Kidney glomerular epithelial cell (primary cell): ENCODE measurements around the gene COBLL1.
"Not testable (repeated sequence)": the region's sequence is repeated elsewhere in the genome, so short reads cannot be mapped to it uniquely, and the experiment has no call there.

ENCODE experiments used
- DNase-seq: peaks from one replicate; lab custom pipeline; 2025; lab: John Stamatoyannopoulos, UW

Gene COBLL1

DNA sequence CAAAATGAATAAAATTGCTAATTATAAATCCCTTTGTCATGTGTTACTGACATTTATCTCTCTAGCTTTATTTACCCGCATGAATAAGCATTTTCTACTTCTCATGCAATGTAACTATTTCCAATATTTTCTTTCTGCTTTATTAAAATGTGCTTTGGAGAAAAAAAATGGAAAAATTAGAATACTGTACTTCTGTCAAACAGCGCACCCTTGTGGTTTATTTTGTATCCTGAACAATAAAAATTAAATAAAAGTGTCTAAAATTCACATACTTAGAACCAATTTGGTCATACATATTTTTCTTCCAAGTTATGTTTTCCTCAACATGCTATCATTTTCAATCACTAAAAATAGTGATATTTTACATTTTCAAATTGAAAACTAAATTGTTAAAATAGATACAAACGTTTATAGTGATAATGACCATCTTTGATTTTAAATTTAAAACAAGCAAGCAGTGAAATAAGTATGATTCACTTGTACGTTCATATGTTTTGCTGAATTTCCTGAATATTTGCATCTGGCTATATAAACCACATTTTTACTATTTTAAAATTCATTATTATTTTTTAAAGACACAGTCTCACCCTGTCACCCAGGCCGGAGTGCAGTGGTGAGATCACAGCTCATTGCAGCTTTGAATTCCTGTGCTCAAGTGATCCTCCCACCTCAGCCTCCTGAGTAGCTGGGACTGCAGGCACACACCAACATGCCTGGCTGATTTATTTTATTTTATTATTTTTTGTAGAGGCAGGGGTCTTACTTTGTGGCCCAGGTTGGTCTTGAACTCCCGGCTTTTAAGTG lies 124.4 kb downstream of the COBLL1 start:
- peak; percentile 75 for DNase-seq

DNA sequence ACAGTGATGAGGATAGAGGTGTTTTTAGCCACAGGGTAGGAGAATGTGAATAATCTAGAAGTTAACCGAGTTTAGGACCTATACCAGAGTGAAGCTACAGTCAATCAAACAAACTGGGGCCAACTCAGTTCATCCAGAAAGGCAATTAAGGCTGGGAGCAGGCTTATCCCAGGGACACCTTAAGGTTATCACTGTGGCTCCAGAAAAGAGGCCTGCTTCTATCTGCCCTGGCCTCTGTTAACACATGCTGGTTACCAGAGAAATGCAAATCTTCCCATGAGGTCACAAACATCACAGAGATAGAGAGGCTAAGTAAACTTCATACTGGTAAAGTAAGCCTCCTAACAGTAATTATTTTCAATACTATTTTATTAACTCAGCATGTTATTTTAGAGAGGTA lies 127.2 kb downstream of the COBLL1 start:
- no peak for DNase-seq

DNA sequence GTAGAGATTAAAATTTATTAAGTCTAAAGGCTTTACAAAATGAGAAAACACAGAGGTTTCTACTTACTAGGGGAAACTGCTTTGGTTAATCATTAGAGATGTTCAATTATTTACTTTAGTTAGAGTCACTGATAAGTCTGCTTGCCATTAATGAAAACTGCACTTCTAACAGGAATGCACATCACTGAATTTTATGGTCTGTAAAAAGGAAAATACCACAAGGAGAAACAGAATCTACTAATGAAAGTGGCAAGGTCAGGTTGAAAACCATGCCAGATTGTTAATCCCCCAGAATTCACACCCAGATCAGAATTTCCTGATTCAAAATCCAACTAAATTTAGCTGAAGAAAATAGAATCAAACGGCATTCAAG lies 129.9 kb downstream of the COBLL1 start:
- DNase-seq: peak; percentile 97

DNA sequence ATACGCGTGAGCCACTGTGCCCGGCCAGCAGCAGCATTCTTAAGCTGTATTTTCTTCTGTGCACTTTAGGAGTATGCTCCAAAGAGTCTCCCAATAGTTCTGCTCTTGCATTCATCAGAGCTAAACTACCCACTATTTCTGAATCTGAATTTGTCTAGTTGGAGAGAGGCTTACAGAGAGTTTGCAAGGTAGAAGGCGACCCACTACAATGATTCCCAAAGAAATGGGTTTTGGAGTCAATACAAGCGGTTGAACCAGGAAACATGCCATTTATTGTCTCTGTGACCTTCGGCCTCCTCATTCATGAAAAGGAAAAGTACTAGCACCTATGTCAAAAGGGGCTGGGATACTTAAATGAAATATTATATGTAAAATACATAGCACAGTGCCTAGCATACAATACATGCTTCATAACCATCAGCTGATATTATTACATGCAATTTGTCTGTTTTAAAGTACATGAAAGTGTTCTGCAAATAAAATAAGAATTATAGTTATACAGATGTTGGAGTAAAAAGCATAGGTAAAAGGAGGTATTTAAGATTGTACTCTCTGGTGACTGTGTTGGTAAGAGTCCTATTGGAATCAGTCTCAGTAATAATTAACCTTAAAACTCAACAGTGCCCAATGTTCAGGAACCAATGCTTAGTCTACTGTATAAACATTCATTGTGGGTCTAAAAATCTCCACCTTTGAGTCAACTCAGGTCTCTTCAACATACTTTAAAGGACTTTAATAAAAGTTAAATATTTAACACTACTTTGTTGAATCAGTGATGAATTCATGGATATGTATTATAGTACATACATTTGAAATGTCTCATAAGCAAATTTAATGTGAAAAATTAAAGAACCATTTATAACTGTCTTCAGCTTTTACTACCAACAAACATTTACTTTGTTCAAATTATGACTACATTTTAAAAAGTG lies 130.5 kb downstream of the COBLL1 start:
- DNase-seq: peak; percentile 92

DNA sequence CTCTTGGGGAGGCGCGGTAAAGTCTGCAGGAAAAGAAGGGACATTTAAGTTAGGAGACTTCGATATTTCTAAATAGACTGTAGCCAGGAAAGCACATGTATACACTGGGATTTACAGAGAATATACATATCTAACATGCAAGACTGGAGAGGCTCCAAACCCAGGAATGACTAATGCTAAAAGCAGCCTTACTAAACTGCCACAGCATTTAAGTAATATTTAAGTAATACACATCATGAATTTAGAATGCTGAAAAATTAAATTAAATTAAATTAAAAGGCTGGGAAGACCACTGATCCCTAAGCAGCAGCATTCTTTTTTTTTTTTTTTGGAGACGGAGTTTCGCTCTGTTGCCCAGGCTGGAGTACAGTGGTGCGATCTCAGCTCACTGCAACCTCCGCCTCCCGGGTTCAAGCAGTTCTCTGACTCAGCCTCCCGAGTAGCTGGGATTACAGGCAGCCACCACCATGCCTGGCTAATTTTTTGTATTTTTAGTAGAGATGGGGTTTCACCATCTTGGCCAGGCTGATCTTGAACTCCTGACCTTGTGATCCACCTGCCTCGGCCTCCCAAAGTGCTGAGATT lies 131.3 kb downstream of the COBLL1 start:
- not testable (repeated sequence) for DNase-seq

DNA sequence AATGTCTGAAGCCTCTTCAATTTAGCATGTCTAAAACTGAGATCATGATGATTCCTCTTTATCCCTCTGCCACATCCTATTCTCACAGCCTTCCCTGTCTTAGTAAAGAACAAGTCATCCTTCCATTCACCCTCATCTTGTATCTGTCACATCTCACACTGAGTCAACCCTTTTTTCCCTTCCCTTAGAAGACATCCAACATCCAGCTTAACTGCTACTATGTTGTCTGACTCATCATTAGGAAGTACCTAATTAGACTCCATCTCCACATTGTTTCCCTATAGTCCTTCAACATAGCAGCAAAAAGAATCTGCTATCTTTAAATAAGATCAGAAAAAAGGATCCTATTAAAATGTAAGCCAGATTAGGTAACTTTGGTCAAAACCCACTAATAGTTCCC lies 135.1 kb downstream of the COBLL1 start:
- peak; percentile 56 for DNase-seq

DNA sequence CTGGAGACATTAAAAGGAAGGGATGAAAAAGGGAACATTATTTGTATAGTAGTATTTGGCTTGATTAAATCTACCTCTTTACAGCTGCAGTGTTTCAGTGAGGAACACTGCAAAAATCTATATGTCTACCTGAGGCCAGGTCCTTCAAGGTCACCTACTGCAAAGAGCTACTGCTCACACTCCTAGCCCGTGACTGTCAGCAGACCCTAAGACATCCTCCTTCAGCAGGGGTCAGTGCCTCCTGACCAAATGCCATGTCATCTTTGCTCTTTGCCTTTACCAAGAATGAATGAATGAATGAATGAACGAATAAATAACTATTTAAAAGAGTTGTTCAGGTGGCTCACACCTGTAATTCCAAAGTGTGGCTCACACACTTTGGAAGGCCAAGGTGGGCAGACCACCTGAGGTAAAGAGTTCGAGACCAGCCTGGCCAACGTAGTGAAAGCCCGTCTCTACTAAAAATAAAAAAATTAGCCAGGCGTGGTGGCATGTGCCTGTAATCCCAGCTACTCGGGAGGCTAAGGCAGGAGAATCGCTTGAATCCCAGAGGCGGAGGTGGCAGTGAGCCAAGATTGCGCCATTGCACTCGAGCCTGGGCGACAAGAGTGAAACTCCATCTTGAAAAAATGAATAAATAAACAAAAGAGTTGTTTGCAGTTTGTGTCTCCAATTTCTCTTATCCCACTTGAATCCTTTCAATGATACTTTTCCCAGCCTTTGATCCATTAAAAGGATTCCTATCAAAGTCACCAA lies 136.0 kb downstream of the COBLL1 start:
- no peak for DNase-seq

DNA sequence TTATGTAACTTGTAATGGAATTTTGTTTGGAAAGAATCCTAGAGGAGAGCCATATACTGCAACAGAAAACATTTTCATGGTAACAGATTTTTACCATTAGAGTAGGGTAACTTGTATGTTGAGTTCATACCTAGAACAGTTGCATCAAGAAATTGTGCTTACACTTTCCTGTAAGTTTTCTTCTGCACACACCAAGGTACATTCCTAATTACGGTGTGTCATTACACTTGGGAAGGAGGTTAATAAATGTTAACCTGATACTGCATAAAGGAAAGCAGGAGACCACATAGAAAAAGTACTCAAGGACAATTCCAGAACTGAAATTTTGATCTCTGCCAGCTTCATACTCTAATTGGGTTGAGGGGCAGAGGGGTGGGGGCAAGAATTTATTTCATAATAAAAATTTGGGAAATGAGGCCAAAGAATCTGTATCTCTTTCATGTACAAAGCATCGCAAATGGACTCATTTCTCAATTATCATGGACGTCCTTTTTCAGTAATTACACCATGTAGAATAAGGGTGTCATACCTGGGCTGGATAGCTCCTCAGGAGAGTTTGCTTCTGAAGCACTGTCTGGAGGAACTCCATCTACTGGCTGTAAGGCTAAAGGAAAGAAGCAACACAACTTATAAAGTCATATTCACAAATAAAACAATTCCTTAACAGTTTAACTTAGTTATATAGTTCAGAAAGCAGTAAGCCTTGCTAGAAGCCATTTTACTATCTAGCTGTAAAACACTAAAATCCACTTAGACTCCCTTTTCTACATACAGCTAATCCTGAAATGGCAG lies 137.5 kb downstream of the COBLL1 start:
- DNase-seq: no peak

DNA sequence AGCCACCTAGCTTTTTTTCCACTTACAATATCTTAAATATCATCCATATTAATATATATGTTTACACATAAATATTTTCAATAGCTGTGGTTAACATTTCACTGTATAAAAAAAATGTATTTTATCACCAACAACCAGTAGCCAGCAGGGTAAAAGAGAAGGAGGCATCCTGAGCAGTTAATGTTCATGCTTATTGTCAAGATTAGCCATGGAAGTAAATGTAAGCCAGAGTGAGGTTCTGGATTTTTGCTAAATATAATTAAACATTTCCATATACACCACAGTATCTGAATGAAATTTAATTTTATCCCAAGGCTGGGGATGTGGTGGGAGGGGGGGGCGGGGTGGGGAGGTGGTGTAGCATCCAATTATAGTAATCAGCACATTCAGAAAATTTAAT lies 140.1 kb downstream of the COBLL1 start:
- no peak for DNase-seq

DNA sequence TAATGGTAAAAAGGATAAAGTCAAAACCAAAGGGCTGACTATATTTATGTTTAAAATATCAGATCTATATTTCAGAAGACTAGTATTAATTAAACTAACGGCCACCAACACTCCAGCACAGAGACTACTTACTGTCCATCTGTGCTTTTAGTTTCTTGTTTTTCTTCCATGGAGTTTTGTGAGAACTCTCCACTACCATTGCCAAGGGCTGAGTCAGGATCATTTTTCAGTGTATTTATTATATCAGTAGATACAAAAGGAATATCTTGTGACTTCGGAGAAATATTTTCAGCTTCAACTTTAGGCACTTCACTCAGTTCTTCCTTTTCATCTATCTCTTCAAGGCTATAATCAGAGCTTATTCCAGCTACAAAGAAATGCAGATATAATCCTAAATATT lies 141.2 kb downstream of the COBLL1 start:
- DNase-seq: no peak

DNA sequence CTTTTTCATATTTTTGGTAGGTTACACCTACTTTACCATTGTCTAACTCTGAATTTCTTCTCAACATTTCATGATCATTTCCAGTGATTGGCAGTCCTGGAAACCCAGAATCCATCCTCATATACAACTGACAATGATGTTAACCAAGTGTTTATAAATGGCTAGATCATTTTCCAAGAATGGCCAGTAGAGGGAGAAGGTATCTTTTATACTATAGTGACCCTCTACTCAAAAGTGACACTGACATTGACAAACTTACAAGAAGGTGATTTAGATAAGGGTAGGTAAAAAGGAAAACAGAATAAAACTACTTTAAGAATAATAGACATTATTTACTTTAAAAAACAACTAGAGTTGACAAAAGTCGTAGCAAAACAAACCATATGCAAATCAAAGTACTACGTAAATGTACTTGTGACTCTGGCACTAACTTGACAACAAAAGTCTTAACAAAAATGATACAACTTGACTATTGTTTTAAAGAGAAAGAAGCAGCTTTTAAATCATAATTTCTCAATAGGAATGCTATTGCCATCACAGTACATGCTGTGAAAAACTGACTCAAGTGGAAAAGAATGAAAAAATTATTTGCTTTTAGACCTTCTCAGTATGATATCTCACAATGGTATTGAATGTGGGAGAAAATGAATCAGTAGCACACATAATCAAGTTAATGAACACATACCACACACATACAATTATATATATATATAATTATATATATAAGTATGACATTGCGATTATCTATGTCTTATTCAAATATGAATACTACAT lies 143.7 kb downstream of the COBLL1 start:
- peak; percentile 68 for DNase-seq

DNA sequence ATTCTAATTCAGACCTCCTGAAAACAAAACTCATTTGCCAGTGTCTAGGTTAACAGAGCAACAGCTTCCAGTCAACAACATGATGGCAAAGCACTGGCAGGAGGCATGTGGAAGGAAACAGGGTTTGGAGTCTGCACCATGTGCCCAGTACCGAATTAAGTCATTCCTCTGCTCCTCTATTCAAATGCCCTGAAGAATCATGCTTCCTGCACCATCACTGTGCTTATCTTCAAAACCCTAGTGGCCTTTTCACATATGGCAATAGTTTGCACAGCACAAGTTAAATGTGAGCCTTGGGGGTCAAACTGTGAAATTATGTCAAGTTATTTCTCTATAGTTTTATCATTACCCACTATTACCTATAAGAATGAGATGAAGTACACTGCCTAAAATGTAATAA lies 145.0 kb downstream of the COBLL1 start:
- peak; percentile 82 for DNase-seq

DNA sequence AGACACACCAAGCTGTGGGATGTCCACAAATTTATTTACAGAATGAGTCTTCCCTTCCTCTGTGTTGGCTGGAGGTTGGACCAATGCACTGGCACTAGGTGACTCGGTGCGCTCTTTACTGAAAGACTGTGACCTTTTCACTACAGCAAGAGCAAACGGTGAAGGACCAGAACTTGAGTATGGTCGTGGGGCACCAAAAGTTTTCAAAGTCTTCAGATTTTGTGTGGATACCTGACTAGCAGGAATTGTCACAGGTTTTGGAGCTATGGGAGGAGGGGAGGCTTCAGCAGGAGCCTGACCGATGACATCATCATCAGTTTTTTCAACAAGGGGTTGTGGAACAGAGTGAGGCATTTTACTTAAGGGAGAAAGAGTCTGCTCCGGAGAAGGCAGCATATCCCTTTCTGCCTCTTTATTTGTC lies 147.3 kb downstream of the COBLL1 start:
- DNase-seq: peak; percentile 77

DNA sequence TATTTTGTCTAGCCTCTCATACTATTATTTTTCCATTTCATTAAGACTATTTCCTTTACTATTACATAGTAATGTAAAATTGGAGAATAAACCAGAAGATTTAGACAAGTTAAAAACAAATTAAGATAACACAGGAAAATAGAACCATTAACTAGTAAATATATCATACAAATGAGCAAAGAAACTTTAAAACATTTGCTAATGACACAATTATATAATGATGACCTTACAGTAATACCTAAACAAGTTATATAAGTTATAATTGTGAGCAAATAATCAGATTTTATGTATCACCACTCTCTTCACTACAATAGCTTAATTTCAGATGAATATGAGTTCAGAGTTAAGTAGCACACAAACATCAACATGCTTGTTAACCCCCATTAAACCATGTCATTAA lies 147.8 kb downstream of the COBLL1 start:
- DNase-seq: no peak

DNA sequence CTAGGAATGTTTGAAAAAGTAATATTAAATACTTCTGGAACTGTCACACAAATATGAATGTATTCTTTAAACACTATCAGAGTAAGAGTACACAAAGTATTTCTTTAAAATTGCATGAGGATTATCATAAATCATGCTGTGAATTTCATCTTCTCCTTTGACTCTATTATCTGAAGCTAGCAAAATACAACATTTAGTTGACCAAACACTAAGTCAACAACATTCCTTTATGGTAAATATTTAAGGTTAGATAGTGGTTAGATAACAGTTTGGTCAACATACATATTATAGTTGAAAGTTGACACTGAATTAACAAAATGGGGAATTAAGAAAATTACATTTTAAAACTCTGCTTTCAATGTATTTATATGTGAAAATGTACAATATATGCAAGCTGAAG lies 148.2 kb downstream of the COBLL1 start:
- no peak for DNase-seq

DNA sequence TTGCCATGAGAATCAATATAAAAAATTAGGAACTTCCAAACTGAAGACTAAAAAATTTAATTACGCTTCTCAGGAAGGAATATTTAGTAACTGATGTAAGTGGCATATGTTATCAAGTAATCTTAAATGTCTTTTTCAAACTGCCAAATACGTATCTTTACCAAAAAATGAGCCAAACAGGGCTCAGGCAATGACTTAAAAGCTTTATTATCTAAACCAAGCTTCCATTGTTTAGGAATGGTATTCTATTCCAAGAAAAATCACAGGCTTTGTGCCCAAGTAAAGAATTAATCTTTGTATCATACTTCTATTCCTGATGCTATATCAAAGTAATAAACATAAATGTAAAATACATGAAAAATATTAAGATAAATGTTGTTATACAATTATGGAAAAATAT lies 148.7 kb downstream of the COBLL1 start:
- no peak for DNase-seq

DNA sequence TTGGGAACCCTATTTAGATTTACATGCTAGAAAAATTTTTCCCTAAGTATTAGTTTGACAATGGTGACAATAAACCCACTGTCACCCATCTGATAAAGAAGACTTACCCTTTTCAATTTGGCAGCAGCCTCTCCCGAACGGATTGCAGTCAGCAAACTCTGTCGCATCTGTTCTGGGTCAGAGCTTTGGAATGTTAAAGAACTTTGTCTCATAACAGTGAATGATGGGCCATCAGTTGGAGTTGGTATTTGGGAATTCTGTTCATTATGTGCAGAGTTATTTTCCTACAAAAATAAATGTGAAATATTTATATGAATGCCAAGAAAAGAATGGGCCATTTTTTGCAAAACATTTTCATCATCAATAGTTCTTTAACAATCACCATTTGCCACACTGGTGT lies 149.5 kb downstream of the COBLL1 start:
- DNase-seq: peak; percentile 39

DNA sequence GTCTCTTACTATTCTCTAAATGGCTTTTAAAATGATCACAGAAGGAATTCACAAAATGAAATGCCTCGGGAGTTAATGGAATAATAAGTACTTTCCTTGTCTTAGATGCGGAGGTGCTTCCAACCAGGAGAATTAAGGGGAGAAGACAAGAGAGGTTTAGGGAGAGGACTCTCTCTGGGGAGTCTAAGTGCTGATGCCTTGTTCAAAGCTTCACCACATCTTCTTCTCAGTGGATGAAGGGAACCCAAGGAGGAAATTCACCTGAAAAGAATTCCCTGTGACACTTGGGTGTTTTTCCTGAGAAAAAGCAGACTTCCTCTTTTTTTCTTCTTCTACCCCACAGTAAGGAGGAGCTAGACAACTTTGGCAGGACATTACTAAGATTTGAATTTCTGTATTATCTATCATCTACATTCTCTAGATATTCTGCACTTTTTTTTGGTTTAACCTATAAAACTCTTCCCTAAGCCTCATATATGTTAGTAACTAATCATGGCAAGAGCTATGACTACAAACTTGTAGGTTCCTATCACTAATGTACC lies 150.2 kb downstream of the COBLL1 start:
- no peak for DNase-seq

DNA sequence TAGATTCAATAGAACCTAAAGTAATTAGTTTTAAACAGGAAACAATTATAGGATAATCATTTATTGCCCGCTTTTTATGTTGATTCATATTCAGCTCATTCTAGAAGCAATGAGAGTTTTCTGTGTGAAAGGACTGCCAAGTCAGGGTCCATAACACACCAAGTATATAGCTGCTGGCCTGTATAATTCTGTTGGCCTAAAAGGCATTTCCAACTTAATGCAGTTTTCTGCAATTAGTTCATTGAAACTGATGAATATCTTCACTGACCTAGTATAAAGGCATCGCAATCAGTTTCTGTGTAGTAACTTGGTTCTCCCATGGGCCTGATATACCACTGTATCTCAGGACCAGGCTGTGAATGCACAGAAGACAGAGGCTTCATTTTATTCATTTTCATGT lies 151.3 kb downstream of the COBLL1 start:
- DNase-seq: no peak

DNA sequence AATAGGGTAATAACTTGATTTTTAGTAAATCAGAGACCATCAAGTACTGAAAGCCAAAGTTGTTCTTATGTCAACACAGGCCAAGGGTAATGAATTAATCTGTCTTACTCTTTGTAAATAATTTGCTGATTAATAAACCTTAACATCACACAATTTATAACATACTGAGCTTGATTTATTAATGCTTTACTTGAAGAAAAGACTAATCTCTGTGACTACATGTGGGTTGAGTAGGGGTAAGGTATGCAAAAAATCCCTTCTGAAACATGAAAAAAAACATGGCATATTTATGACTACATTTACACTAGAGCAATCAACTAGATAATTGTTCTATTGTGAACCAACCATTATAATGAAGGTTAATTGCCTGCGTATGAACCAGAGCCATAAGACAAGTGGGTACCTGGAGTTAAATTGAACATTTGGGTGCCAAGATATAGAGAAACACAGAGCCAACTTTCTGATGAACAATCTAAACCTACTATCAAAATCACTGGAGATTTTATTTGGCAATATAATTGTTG lies 152.7 kb downstream of the COBLL1 start:
- DNase-seq: peak; percentile 64
